Lower leg skin (tissue), 4 donors: ENCODE data around the gene BOK. TPM values are rescaled to one million over a fixed set of nuclear protein-coding genes. Genes with fewer than 3 reads are reported as not detected.
"Not testable (repeated sequence)": the region's sequence is repeated elsewhere in the genome, so short reads cannot be mapped to it uniquely, and the experiment has no call there.

Source experiments
- DNase-seq, 2 donors: peaks; one replicate each; pipeline ENCODE4 v3.0.0-alpha.2; 2019; ENCODE audit warnings: low spot score in 2 of 2
- H3K4me3 ChIP-seq: fragments of 200-600 bp; sonication (generic); 2 replicates; pipeline ENCODE4 v1.5.1; 2017; ENCODE audit warnings: mild to moderate bottlenecking, low read depth; ENCODE audit not compliant: poor library complexity, severe bottlenecking
- CTCF ChIP-seq, 3 donors: fragments of 450-650 bp; IDR thresholded peaks; one replicate each; pipeline ENCODE4 v1.5.1; 2016; ENCODE audit warnings: antibody characterized with exemption in 3 of 3, mild to moderate bottlenecking in 3 of 3, moderate library complexity in 2 of 3
- POLR2A ChIP-seq, 2 donors: fragments of 450-650 bp; IDR thresholded peaks; one replicate each; pipeline ENCODE4 v1.6.1; 2016 to 2017; ENCODE audit warnings: antibody characterized with exemption in 2 of 2, mild to moderate bottlenecking in 1 of 2, moderate library complexity in 1 of 2
- WGBS, 2 donors: methylation state at CpG; one replicate each; pipeline ENCODE4 v1.1.5; 2018; 5-methylcytosine and 5-hydroxymethylcytosine counted together
- intact Hi-C: fragments of 100-400 bp; cut with DNase I; formaldehyde crosslinking; loops from one replicate; pipeline ENCODE4 v1.15.0; 2023; ENCODE audit warnings: low total_unique reads
- total RNA-seq, 4 donors: library from RNA; depleted of rRNA; stranded (reverse); fragments of >200 nt; gene quantifications; one replicate each; pipeline ENCODE4 v1.1.0, GENCODE V29; 2016

The BOK gene
- total RNA-seq, 4 donors from 2014 or later: 44.2 to 59.9 (median 54.7) TPM

GRCh38 chr2:241570961-241571581, 12.5 kb downstream of the BOK start:
- peak in 1 of 2 donors; percentile 80 for DNase-seq
- intact Hi-C loops: no loop called here
- 84 to 85% methylated on average over 13 to 20 of the region's 23 CpGs for WGBS, 2 donors
- TF ChIP-seq POLR2A (IDR thresholded peaks at IDR 0.05) (no peak), CTCF (IDR thresholded peaks at IDR 0.05) (no peak)
- H3K4me3 ChIP-seq: no peak overlapping the region

GRCh38 chr2:241571821-241572620, 13.5 kb downstream of the BOK start:
- no peak for TF ChIP-seq POLR2A (IDR thresholded peaks at IDR 0.05)
- TF ChIP-seq CTCF (IDR thresholded peaks at IDR 0.05): no peak
- DNase-seq: peak in 1 of 2 donors; percentile 83
- no peak overlapping the region for H3K4me3 ChIP-seq
- intact Hi-C loops: no loop called here
- 89% methylated on average over 27 of the region's 27 CpGs for WGBS, 2 donors

GRCh38 chr2:241572915-241573651, 14.5 kb downstream of the BOK start:
- DNase-seq: peak in 1 of 2 donors; percentile 57
- not testable (repeated sequence) for H3K4me3 ChIP-seq
- 94 to 96% methylated on average over 13 to 18 of the region's 20 CpGs for WGBS, 2 donors

GRCh38 chr2:241573741-241574140, 15.2 kb downstream of the BOK start:
- 87 to 90% methylated on average over 10 to 12 of the region's 12 CpGs for WGBS, 2 donors
- intact Hi-C loops: no loop called here
- H3K4me3 ChIP-seq: no peak overlapping the region
- DNase-seq: no peak
- TF ChIP-seq CTCF (IDR thresholded peaks at IDR 0.05): no peak
- no peak for TF ChIP-seq POLR2A (IDR thresholded peaks at IDR 0.05)

More at GRCh38 chr2:241572915-241573651, 14.5 kb downstream of the BOK start:
- intact Hi-C loops: not testable (repeated sequence)

- WGBS, 2 donors: 82 to 86% methylated on average over 7 of the region's 7 CpGs
- DNase-seq: peak in 1 of 2 donors; percentile 49
- TF ChIP-seq POLR2A (IDR thresholded peaks at IDR 0.05): no peak
- no peak for TF ChIP-seq CTCF (IDR thresholded peaks at IDR 0.05)
- H3K4me3 ChIP-seq: no peak overlapping the region
- intact Hi-C loops: no loop called here
Measured at GRCh38 chr2:241574911-241575623, 16.5 kb downstream of the BOK start.
